Upper lobe of left lung (tissue), 6 donors: Measurements from ENCODE around the gene OSBPL9. TPM values are rescaled to one million over a fixed set of nuclear protein-coding genes. Genes with fewer than 3 reads are reported as not detected.

Experiments used
- ATAC-seq, 2 donors: fragments of 200-7000 bp; cut with Tn5 transposase; one replicate each; pipeline ENCODE4 v1.9.1; 2022; ENCODE audit warnings: mild to moderate bottlenecking in 2 of 2, moderate library complexity in 2 of 2; ENCODE audit not compliant: low FRiP score in 2 of 2
- DNase-seq, 2 donors: peaks; one replicate each; pipeline ENCODE4 v3.0.0-alpha.2; 2019 to 2020
- H3K27ac ChIP-seq, 4 donors: fragments of 200-600 bp; sonication (generic); one replicate each; pipeline ENCODE4 v1.5.1; 2016 to 2019
- H3K27me3 ChIP-seq, 4 donors: fragments of 200-600 bp; sonication (generic); one replicate each; pipeline ENCODE4 v1.5.1; 2017 to 2019
- H3K36me3 ChIP-seq, 4 donors: fragments of 200-600 bp; sonication (generic); one replicate each; pipeline ENCODE4 v1.5.1; 2016 to 2019
- H3K4me1 ChIP-seq, 4 donors: fragments of 200-600 bp; sonication (generic); one replicate each; pipeline ENCODE4 v1.5.1; 2018 to 2019
- H3K4me3 ChIP-seq, 4 donors: fragments of 200-600 bp; sonication (generic); one replicate each; pipeline ENCODE4 v1.5.1; 2017 to 2019; ENCODE audit warnings: mild to moderate bottlenecking in 2 of 4, moderate library complexity in 1 of 4
- H3K9me3 ChIP-seq, 4 donors: fragments of 200-600 bp; sonication (generic); one replicate each; pipeline ENCODE4 v1.5.1; 2018 to 2019
- EP300 ChIP-seq, 4 donors: sonication (generic); formaldehyde crosslinking; IDR thresholded peaks; one replicate each; pipeline ENCODE4 v1.5.1; 2017; ENCODE audit warnings: antibody characterized with exemption in 4 of 4, control low read depth in 2 of 4
- POLR2A ChIP-seq, 4 donors: fragments of 450-650 bp; IDR thresholded peaks; one replicate each; pipeline ENCODE4 v1.5.1; 2016 to 2017; ENCODE audit warnings: antibody characterized with exemption in 4 of 4, mild to moderate bottlenecking in 2 of 4
- POLR2AphosphoS5 ChIP-seq, 2 donors: sonication (generic); formaldehyde crosslinking; IDR thresholded peaks; one replicate each; pipeline ENCODE4 v1.5.1; 2017; ENCODE audit warnings: antibody characterized with exemption in 2 of 2
- WGBS, 2 donors: methylation state at CpG; one replicate each; pipeline ENCODE4 v1.1.5; 2017 to 2018; 5-methylcytosine and 5-hydroxymethylcytosine counted together
- total RNA-seq, 6 donors: library from RNA; depleted of rRNA in 4 of 6; stranded (reverse); fragments of >200 nt in 4 of 6; gene quantifications; one replicate each; pipeline versions ENCODE4 v1.1.0 to v1.2.1, GENCODE V29; 2016 to 2021
- TF ChIP-seq, protein P1 (sequence below), 6 experiments: fragments of 450-650 bp in 4 of 6; fragments of 200-600 bp in 2 of 6; sonication (generic) in 2 of 6; IDR thresholded peaks; one replicate each; pipeline ENCODE4 v1.5.1; 2016 to 2019; ENCODE audit warnings: antibody characterized with exemption in 6 of 6
- donor health status: DM: no; HTN: no; CAD: no; lungs with moderate emphysema.
- donor health status: DM: no; HTN: yes; CAD: no; lungs with severe emphysema.

The OSBPL9 gene
- total RNA-seq, 6 donors from 2014 or later, result 55.7 to 271 (median 94.9) TPM

DNA sequence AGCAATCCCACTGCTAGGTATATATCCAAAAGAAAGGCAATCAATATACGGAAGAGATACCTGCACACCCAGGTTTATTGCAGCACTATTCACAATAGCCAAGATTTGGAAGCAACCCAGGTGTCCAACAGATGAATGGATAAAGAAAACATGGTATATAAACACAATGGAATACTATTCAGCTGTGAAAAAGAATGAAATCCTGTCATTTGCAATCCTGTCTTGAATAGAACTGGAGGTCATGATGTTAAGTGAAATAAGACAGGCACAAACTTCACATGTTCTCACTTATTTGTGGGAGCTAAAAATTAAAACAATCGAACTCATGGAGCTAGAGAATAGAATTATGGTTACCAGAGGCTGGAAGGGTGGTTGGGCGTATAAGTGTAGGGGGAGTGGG lies 101.0 kb downstream of the OSBPL9 start:
- no peak overlapping the region for H3K4me3 ChIP-seq
- no peak for TF ChIP-seq POLR2AphosphoS5 (IDR thresholded peaks at IDR 0.05)
- 98 to 99% methylated on average over 3 of the region's 3 CpGs for WGBS, 2 donors
- H3K4me1 ChIP-seq, result no peaks in the 10 kb centered on the region
- DNase-seq, result no peak
- H3K9me3 ChIP-seq, result no peaks in the 10 kb centered on the region
- ATAC-seq, result no peak
- no peak overlapping the region for H3K27ac ChIP-seq
- H3K36me3 ChIP-seq, result no peaks in the 10 kb centered on the region
- no peaks in the 10 kb centered on the region for H3K27me3 ChIP-seq

GRCh38 chr1:51719146-51719545 lies 102.3 kb downstream of the OSBPL9 start:
- no peaks in the 10 kb centered on the region for H3K36me3 ChIP-seq
- ATAC-seq (no peak), DNase-seq (no peak)
- TF ChIP-seq EP300 (IDR thresholded peaks at IDR 0.05), result no peak
- TF ChIP-seq POLR2A (IDR thresholded peaks at IDR 0.05), result no peak
- TF ChIP-seq, protein P1, sequence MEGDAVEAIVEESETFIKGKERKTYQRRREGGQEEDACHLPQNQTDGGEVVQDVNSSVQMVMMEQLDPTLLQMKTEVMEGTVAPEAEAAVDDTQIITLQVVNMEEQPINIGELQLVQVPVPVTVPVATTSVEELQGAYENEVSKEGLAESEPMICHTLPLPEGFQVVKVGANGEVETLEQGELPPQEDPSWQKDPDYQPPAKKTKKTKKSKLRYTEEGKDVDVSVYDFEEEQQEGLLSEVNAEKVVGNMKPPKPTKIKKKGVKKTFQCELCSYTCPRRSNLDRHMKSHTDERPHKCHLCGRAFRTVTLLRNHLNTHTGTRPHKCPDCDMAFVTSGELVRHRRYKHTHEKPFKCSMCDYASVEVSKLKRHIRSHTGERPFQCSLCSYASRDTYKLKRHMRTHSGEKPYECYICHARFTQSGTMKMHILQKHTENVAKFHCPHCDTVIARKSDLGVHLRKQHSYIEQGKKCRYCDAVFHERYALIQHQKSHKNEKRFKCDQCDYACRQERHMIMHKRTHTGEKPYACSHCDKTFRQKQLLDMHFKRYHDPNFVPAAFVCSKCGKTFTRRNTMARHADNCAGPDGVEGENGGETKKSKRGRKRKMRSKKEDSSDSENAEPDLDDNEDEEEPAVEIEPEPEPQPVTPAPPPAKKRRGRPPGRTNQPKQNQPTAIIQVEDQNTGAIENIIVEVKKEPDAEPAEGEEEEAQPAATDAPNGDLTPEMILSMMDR (IDR thresholded peaks at IDR 0.05), result no peak
- TF ChIP-seq POLR2AphosphoS5 (IDR thresholded peaks at IDR 0.05), result no peak
- H3K27me3 ChIP-seq, result no peaks in the 10 kb centered on the region
- H3K4me3 ChIP-seq, result no peak overlapping the region
- 85 to 88% methylated on average over 2 of the region's 2 CpGs for WGBS, 2 donors
- H3K4me1 ChIP-seq, result no peaks in the 10 kb centered on the region
- H3K27ac ChIP-seq, result no peak overlapping the region
- H3K9me3 ChIP-seq, result no peaks in the 10 kb centered on the region

DNA sequence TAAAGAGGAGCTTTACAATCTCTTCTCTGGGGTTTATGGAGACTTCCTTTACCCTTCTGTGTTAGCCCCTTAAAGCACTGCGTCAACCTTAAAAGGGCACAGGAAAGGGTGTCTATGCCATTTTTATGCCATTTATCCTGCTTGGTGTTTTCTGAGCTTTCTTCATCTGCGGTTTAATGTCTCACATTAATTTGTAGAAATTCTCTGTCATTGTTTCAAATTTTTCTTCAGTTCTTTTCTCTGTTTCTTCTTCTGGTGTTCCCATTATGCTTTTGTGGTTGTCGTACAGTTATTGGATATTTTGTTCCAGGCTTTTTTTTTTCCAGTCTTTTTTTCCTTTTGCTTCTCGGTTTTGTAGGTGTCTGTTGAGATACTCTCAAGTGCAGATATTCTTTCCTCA lies 107.9 kb downstream of the OSBPL9 start:
- peaks cover 5 to 10% (median 8%) of the 10 kb centered on the region in 4 donors for H3K4me1 ChIP-seq
- ATAC-seq (no peak), DNase-seq (no peak)
- H3K36me3 ChIP-seq, result no peaks in the 10 kb centered on the region
- no peak overlapping the region for H3K27ac ChIP-seq
- no peak overlapping the region for H3K4me3 ChIP-seq
- TF ChIP-seq EP300 (IDR thresholded peaks at IDR 0.05), result no peak
- no peak for TF ChIP-seq POLR2AphosphoS5 (IDR thresholded peaks at IDR 0.05)
- no peak for TF ChIP-seq POLR2A (IDR thresholded peaks at IDR 0.05)
- TF ChIP-seq, protein P1 (IDR thresholded peaks at IDR 0.05), result no peak
- no peaks in the 10 kb centered on the region for H3K27me3 ChIP-seq
- 95 to 96% methylated on average over 4 of the region's 4 CpGs for WGBS, 2 donors
- H3K9me3 ChIP-seq, result no peaks in the 10 kb centered on the region

- Histone ChIP-seq H3K27me3 (no peaks in the 10 kb centered on the region), H3K9me3 (no peaks in the 10 kb centered on the region), H3K4me1 (peaks cover 7 to 19% (median 12%) of the 10 kb centered on the region in 4 donors), H3K4me3 (no peak overlapping the region), H3K27ac (no peak overlapping the region), H3K36me3 (no peaks in the 10 kb centered on the region)
- DNase-seq (no peak), ATAC-seq (no peak)
- no peak for TF ChIP-seq EP300 (IDR thresholded peaks at IDR 0.05)
- TF ChIP-seq, protein P1 (IDR thresholded peaks at IDR 0.05), result no peak
- no peak for TF ChIP-seq POLR2AphosphoS5 (IDR thresholded peaks at IDR 0.05)
- TF ChIP-seq POLR2A (IDR thresholded peaks at IDR 0.05), result no peak
These were observed 109.2 kb downstream of the OSBPL9 start for GRCh38 chr1:51726051-51726450.

DNA sequence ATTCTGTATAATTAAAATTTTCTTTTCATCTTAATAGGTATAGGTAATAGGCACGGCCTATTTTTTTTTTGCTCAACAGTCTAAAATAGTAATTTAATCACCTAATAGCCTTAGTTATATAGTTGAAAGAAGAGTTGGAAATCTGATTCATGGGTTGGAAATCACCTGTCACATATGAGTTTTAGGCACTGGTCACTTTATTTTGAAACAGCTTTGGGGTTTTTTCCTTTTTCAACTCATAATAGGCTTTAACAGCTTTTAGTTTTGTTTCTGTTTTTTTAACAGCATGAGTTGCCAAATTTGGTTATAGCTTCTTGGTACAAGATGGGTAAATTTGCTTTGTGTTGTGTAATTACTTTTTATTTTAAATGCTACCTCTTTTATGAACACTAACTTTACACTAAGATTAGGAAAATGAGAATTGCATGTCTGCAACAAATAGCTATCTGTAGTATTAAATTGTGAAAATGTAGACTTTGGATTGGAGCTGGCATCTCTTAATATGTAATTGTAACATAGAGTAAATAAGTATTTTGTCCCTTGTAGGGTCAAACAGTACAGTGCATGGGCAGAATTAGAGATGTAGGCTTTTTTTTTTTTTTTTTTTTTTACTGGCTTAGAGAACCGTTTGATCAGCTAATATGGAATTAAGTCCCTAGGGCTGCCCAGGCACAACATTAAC lies 109.8 kb downstream of the OSBPL9 start:
- Histone ChIP-seq H3K27me3 (no peaks in the 10 kb centered on the region), H3K9me3 (no peaks in the 10 kb centered on the region), H3K36me3 (no peaks in the 10 kb centered on the region), H3K4me1 (peaks cover 7 to 24% (median 15%) of the 10 kb centered on the region in 4 donors), H3K4me3 (no peak overlapping the region), H3K27ac (no peak overlapping the region)
- DNase-seq (no peak), ATAC-seq (no peak)
- WGBS, 2 donors, result 74 to 76% methylated on average over 2 of the region's 2 CpGs
- TF ChIP-seq POLR2AphosphoS5 (IDR thresholded peaks at IDR 0.05) (no peak), EP300 (IDR thresholded peaks at IDR 0.05) (no peak), POLR2A (IDR thresholded peaks at IDR 0.05) (no peak)
- TF ChIP-seq, protein P1 (IDR thresholded peaks at IDR 0.05), result no peak
